ENCODE results near the gene CMIP.

DNA sequence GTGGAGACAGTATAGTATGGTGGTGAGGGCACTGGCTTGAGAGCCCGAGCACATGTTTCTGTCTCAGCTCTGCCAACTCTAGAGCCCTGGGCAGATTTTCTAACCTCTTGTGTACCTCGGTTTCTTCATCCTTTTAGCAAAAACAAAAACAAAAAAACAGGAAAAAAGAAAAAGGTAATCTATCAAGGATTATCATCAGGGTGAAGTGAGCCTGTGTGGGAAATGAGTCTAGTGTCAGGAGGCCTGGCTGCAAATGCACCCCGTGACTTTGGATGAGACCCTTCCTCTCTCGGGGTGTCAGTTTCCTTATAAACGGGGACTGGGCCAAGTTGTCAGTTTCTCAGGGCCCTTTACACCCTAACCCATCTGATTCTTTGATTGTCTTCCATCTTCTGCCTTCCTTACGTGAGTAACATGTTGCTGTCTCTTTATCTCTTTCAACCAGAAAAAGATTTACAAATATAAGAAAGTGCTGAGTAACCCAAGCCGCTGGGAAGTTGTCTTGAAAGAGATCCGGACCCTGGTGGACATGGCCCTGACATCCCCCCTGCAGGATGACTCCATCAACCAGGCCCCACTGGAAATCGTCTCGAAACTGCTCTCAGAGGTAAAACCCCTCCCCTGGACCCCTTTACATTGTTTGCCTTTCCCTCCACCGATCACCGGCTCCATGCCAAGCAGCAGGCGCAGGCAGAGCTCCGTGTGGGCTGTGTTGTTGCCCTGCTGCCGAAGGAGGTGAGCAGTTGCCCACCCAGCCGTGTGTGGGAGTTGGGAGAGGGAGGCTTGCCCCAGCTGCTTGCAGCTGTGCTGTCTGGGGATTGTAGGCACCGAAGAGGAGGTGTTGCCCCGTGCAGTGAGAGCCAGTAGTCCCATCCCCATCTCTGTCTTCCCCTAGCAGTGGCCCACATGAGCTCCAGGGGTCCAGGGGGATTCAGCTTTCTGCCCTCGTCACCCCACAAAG, 207.4 kb downstream of the CMIP start:
- TF ChIP-seq KDM1A (IDR thresholded peaks at IDR 0.05; ENCODE audit: borderline replicate concordance) (no peak), POLR2A (IDR thresholded peaks at IDR 0.05; ENCODE audit: low read depth, low read length) (no peak)
- TF ChIP-seq, protein P1, sequence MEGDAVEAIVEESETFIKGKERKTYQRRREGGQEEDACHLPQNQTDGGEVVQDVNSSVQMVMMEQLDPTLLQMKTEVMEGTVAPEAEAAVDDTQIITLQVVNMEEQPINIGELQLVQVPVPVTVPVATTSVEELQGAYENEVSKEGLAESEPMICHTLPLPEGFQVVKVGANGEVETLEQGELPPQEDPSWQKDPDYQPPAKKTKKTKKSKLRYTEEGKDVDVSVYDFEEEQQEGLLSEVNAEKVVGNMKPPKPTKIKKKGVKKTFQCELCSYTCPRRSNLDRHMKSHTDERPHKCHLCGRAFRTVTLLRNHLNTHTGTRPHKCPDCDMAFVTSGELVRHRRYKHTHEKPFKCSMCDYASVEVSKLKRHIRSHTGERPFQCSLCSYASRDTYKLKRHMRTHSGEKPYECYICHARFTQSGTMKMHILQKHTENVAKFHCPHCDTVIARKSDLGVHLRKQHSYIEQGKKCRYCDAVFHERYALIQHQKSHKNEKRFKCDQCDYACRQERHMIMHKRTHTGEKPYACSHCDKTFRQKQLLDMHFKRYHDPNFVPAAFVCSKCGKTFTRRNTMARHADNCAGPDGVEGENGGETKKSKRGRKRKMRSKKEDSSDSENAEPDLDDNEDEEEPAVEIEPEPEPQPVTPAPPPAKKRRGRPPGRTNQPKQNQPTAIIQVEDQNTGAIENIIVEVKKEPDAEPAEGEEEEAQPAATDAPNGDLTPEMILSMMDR (IDR thresholded peaks at IDR 0.05 in 2 of 3, conservative IDR thresholded peaks at IDR 0.05 in 1 of 3; ENCODE audit: control insufficient read depth in 2 of 3, extremely low read depth in 1 of 3, insufficient read depth in 1 of 3, low read depth in 3 of 3, low read length in 3 of 3) = no peak
- TF ChIP-seq, protein P2, sequence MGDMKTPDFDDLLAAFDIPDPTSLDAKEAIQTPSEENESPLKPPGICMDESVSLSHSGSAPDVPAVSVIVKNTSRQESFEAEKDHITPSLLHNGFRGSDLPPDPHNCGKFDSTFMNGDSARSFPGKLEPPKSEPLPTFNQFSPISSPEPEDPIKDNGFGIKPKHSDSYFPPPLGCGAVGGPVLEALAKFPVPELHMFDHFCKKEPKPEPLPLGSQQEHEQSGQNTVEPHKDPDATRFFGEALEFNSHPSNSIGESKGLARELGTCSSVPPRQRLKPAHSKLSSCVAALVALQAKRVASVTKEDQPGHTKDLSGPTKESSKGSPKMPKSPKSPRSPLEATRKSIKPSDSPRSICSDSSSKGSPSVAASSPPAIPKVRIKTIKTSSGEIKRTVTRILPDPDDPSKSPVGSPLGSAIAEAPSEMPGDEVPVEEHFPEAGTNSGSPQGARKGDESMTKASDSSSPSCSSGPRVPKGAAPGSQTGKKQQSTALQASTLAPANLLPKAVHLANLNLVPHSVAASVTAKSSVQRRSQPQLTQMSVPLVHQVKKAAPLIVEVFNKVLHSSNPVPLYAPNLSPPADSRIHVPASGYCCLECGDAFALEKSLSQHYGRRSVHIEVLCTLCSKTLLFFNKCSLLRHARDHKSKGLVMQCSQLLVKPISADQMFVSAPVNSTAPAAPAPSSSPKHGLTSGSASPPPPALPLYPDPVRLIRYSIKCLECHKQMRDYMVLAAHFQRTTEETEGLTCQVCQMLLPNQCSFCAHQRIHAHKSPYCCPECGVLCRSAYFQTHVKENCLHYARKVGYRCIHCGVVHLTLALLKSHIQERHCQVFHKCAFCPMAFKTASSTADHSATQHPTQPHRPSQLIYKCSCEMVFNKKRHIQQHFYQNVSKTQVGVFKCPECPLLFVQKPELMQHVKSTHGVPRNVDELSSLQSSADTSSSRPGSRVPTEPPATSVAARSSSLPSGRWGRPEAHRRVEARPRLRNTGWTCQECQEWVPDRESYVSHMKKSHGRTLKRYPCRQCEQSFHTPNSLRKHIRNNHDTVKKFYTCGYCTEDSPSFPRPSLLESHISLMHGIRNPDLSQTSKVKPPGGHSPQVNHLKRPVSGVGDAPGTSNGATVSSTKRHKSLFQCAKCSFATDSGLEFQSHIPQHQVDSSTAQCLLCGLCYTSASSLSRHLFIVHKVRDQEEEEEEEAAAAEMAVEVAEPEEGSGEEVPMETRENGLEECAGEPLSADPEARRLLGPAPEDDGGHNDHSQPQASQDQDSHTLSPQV (IDR thresholded peaks at IDR 0.05) = no peak

All from GM12878 (cell line).